IPS DF 19.7 (cell line): ENCODE measurements around the gene CD46.

Experiments used
- DNase-seq: peaks from one replicate; pipeline ENCODE4 v3.0.0-alpha.2; 2013; ENCODE audit warnings: low read depth, low spot score

Gene CD46

GRCh38 chr1:207794861-207795260 lies 43.0 kb downstream of the CD46 start:
- no peak for DNase-seq

- DNase-seq = peak; percentile 35
These were observed 45.5 kb downstream of the CD46 start for GRCh38 chr1:207797229-207797973.

GRCh38 chr1:207798847-207799246 lies 47.0 kb downstream of the CD46 start:
- DNase-seq = no peak

GRCh38 chr1:207799989-207800648 lies 48.3 kb downstream of the CD46 start:
- DNase-seq = no peak

- no peak for DNase-seq
These were observed 50.0 kb downstream of the CD46 start for GRCh38 chr1:207801819-207802218.

- DNase-seq = no peak
These were observed 51.8 kb downstream of the CD46 start for GRCh38 chr1:207803678-207804077.

- DNase-seq = no peak
These were observed 53.0 kb downstream of the CD46 start for GRCh38 chr1:207804721-207805468.

- DNase-seq = no peak
These were observed 54.1 kb downstream of the CD46 start for GRCh38 chr1:207805841-207806421.

GRCh38 chr1:207806531-207807325 lies 54.9 kb downstream of the CD46 start:
- no peak for DNase-seq

GRCh38 chr1:207807326-207807689 lies 55.5 kb downstream of the CD46 start:
- no peak for DNase-seq

GRCh38 chr1:207807690-207808321 lies 56.0 kb downstream of the CD46 start:
- DNase-seq = no peak

- no peak for DNase-seq
These were observed 56.5 kb downstream of the CD46 start for GRCh38 chr1:207808322-207808705.

- DNase-seq = no peak
These were observed 57.2 kb downstream of the CD46 start for GRCh38 chr1:207808911-207809555.

GRCh38 chr1:207810173-207810572 lies 58.3 kb downstream of the CD46 start:
- DNase-seq = no peak

GRCh38 chr1:207810606-207811295 lies 58.9 kb downstream of the CD46 start:
- no peak for DNase-seq

- DNase-seq = no peak
These were observed 59.5 kb downstream of the CD46 start for GRCh38 chr1:207811319-207811718.

- DNase-seq = no peak
These were observed 60.3 kb downstream of the CD46 start for GRCh38 chr1:207811920-207812720.

- DNase-seq = no peak
These were observed 61.1 kb downstream of the CD46 start for GRCh38 chr1:207812778-207813511.
